GM12873 (cell line): ENCODE data around the gene TMEM72.

Experiments used
- CTCF ChIP-seq: IDR thresholded peaks from 2 replicates; pipeline ENCODE4 v1.5.1; 2012; ENCODE audit warnings: low read depth, mild to moderate bottlenecking, moderate library complexity, low read length, control low read depth; ENCODE audit not compliant: insufficient read depth; ENCODE audit errors: missing control alignments

TMEM72 gene

GRCh38 chr10:44976352-44977198, 65.4 kb downstream of the TMEM72 start:
- no peak for TF ChIP-seq CTCF

- TF ChIP-seq CTCF, result no peak
Measured at GRCh38 chr10:44977287-44978212, 66.4 kb downstream of the TMEM72 start.

GRCh38 chr10:44978213-44978569, 67.1 kb downstream of the TMEM72 start:
- TF ChIP-seq CTCF, result no peak

GRCh38 chr10:44978570-44979280, 67.6 kb downstream of the TMEM72 start, which contains the start of gene DEPP1:
Gene DEPP1, minus strand, starts transcription at chr10:44978809. Its CDS starts 779 bp downstream, at chr10:44978030.
- TF ChIP-seq CTCF, result no peak

GRCh38 chr10:44979281-44980191, 68.4 kb downstream of the TMEM72 start:
- no peak for TF ChIP-seq CTCF

GRCh38 chr10:44980309-44981171, 69.4 kb downstream of the TMEM72 start:
- no peak for TF ChIP-seq CTCF
